Endothelial cell of umbilical vein (primary cell): ENCODE results near the gene TANGO2. TPM values are rescaled to one million over a fixed set of nuclear protein-coding genes. Genes with fewer than 3 reads are reported as not detected.

Source experiments
- BruUV-seq: library from RNA; stranded (reverse); fragments of 400-500 nt; replicated peaks from 2 replicates; lab custom pipeline; 2021; lab: Mats Ljungman, UMichigan
- CTCF ChIA-PET: fragments of 300-600, 350-600 bp; sonication (Branson Sonifier 250); formaldehyde crosslinking; loops from one replicate; lab custom pipeline; 2021; ENCODE audit warnings: antibody characterized with exemption, inconsistent platforms; lab: Charles Lee
- POLR2A ChIA-PET: fragments of 300-600, 350-600 bp; sonication (Branson Sonifier 250); formaldehyde crosslinking; loops from one replicate; lab custom pipeline; 2021; ENCODE audit warnings: antibody characterized with exemption, inconsistent platforms; lab: Charles Lee
- DNase-seq: peaks from one replicate; pipeline ENCODE4 v3.0.0-alpha.2; 2011; ENCODE audit warnings: low read depth, low spot score
- FAIRE-seq: peaks from 2 replicates; lab custom pipeline; 2011; peaks lifted over from hg19 to GRCh38; lab: Jason Lieb, UNC
- H2AFZ ChIP-seq: 2 replicates; pipeline ENCODE4 v1.6.0; 2012; ENCODE audit warnings: low read depth, low read length, control low read depth, inconsistent platforms
- H3K27ac ChIP-seq: 2 replicates; pipeline ENCODE4 v1.5.1; 2011; ENCODE audit warnings: low read depth, mild to moderate bottlenecking, control low read depth, low read length, moderate library complexity; ENCODE audit not compliant: insufficient read depth
- H3K27me3 ChIP-seq, 2 experiments: 2 replicates each; pipeline versions ENCODE4 v1.6.0 to v1.6.1; 2011; ENCODE audit warnings: low read length in 2 of 2, mixed read lengths in 1 of 2; ENCODE audit not compliant: control insufficient read depth in 2 of 2, insufficient read depth in 2 of 2
- H3K36me3 ChIP-seq, 2 experiments: 2 replicates in 1 of 2; 3 replicates in 1 of 2; pipeline ENCODE4 v1.5.1; 2011; ENCODE audit warnings: low read length in 2 of 2, mild to moderate bottlenecking in 1 of 2, moderate library complexity in 1 of 2; ENCODE audit not compliant: control insufficient read depth in 2 of 2, insufficient read depth in 2 of 2; ENCODE audit errors: extremely low read depth in 1 of 2
- H3K4me1 ChIP-seq: 3 replicates; pipeline ENCODE4 v1.5.1; 2011; ENCODE audit warnings: mild to moderate bottlenecking, low read length; ENCODE audit not compliant: control insufficient read depth, insufficient read depth; ENCODE audit errors: extremely low read depth
- H3K4me2 ChIP-seq: 2 replicates; pipeline ENCODE4 v1.6.1; 2011; ENCODE audit warnings: low read length, control low read depth, mixed read lengths; ENCODE audit not compliant: insufficient read depth
- H3K4me3 ChIP-seq, 3 experiments: fragments of 200-600 bp in 1 of 3; sonication (generic), shearing (Covaris generic) in 1 of 3; replicated peaks in 1 of 3; 2 replicates each; pipeline ENCODE4 v1.5.1; 2011 to 2016; ENCODE audit warnings: control low read depth in 3 of 3, low read length in 3 of 3, mild to moderate bottlenecking in 2 of 3, inconsistent platforms in 1 of 3, low read depth in 1 of 3, moderate library complexity in 1 of 3; ENCODE audit not compliant: insufficient read depth in 1 of 3
- H3K79me2 ChIP-seq: 2 replicates; pipeline ENCODE4 v1.6.0; 2012; ENCODE audit warnings: low read length, inconsistent platforms; ENCODE audit not compliant: control insufficient read depth, insufficient read depth
- H3K9ac ChIP-seq: replicated peaks from 2 replicates; pipeline ENCODE3; 2011; ENCODE audit warnings: low read length, control low read depth; ENCODE audit not compliant: insufficient read depth; ENCODE audit errors: extremely low read depth
- H3K9me1 ChIP-seq: replicated peaks from 3 replicates; pipeline ENCODE4 v1.6.0; 2011; ENCODE audit warnings: mild to moderate bottlenecking, low read length; ENCODE audit not compliant: control insufficient read depth, insufficient read depth; ENCODE audit errors: extremely low read depth
- H3K9me3 ChIP-seq: replicated peaks from 2 replicates; pipeline ENCODE4 v1.5.1; 2012; ENCODE audit warnings: low read length, inconsistent platforms; ENCODE audit not compliant: control insufficient read depth, insufficient read depth
- H4K20me1 ChIP-seq: replicated peaks from 2 replicates; pipeline ENCODE3; 2011; ENCODE audit warnings: mild to moderate bottlenecking, low read length; ENCODE audit not compliant: control insufficient read depth, insufficient read depth; ENCODE audit errors: extremely low read depth
- MYC ChIP-seq: IDR thresholded peaks from one replicate; pipeline ENCODE4 v1.6.1; 2011; ENCODE audit warnings: mild to moderate bottlenecking, low read depth, low read length
- dilution Hi-C: fragments of 300-500 bp; cut with MboI; formaldehyde crosslinking; loops from one replicate; pipeline ENCODE4 v1.15.0; 2019; ENCODE audit warnings: low sequenced_read_pairs; ENCODE audit not compliant: extremely low pct_ligation_motif_present
- intact Hi-C: fragments of 100-400 bp; cut with micrococcal nuclease; formaldehyde crosslinking; loops from one replicate; pipeline ENCODE4 v1.10.0; 2022
- polyA plus RNA-seq, 4 experiments: library from polyadenylated mRNA; depleted of rRNA in 3 of 4; stranded (reverse) in 3 of 4; unstranded in 1 of 4; fragments of >200 nt; gene quantifications; 2 replicates each; pipeline versions ENCODE4 v1.2.1 to v1.2.3, GENCODE V29; 2011 to 2012; ENCODE audit warnings: missing spikeins in 1 of 4
- total RNA-seq: library from RNA; stranded (reverse); gene quantifications from 2 replicates; pipeline ENCODE4 v1.2.3, GENCODE V29; 2021
- TF ChIP-seq, protein P1 (sequence below), 2 donors: IDR thresholded peaks; 1 replicate in 1 of 2; 2 replicates in 1 of 2; pipeline ENCODE4 v1.5.1; 2011; ENCODE audit warnings: low read length in 2 of 2, mild to moderate bottlenecking in 2 of 2, moderate library complexity in 2 of 2, control low read depth in 1 of 2, inconsistent platforms in 1 of 2, low read depth in 1 of 2; ENCODE audit not compliant: insufficient read depth in 1 of 2; ENCODE audit errors: extremely low read depth in 1 of 2

Gene TANGO2
- total and polyA plus RNA-seq, 2 donors (not counting 3 experiments of a cell fraction or from before 2014, with no cell fraction given) = 40.0 to 49.3 TPM

GRCh38 chr22:19981171-19981960 lies 39.5 kb upstream of the TANGO2 start:
- DNase-seq (no peak), FAIRE-seq (no peak)
- no peak overlapping the region for H2AFZ ChIP-seq
- no TSS peak for BruUV-seq
- H4K20me1 ChIP-seq = no peaks in the 10 kb centered on the region
- H3K4me3 ChIP-seq = no peak overlapping the region
- dilution Hi-C loops (no loop called here), intact Hi-C loops (no loop called here)
- POLR2A ChIA-PET = no interaction called here
- peaks cover 13% of the 10 kb centered on the region for H3K79me2 ChIP-seq
- H3K9ac ChIP-seq = no peak overlapping the region
- no peak overlapping the region for H3K27ac ChIP-seq
- H3K9me3 ChIP-seq = no peaks in the 10 kb centered on the region
- CTCF ChIA-PET = interaction anchor here (1.2 to 4.6 kb wide), 3 partner anchors 31 to 34 kb away, joined by 3 to 26 read pairs (median 7); no protein-coding TSS in a partner anchor
- no peak overlapping the region for H3K4me2 ChIP-seq
- peaks cover 26% of the 10 kb centered on the region for H3K4me1 ChIP-seq
- TF ChIP-seq, protein P1, sequence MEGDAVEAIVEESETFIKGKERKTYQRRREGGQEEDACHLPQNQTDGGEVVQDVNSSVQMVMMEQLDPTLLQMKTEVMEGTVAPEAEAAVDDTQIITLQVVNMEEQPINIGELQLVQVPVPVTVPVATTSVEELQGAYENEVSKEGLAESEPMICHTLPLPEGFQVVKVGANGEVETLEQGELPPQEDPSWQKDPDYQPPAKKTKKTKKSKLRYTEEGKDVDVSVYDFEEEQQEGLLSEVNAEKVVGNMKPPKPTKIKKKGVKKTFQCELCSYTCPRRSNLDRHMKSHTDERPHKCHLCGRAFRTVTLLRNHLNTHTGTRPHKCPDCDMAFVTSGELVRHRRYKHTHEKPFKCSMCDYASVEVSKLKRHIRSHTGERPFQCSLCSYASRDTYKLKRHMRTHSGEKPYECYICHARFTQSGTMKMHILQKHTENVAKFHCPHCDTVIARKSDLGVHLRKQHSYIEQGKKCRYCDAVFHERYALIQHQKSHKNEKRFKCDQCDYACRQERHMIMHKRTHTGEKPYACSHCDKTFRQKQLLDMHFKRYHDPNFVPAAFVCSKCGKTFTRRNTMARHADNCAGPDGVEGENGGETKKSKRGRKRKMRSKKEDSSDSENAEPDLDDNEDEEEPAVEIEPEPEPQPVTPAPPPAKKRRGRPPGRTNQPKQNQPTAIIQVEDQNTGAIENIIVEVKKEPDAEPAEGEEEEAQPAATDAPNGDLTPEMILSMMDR (IDR thresholded peaks at IDR 0.05; ENCODE audit: extremely low read depth in 1 of 2, insufficient read depth in 1 of 2, low read depth in 1 of 2, low read length in 2 of 2) = no peak
- TF ChIP-seq MYC = no peak
- H3K9me1 ChIP-seq = no peaks in the 10 kb centered on the region
- peaks cover 4 to 45% of the 10 kb centered on the region in 2 experiments for H3K36me3 ChIP-seq
- H3K27me3 ChIP-seq = no peaks in the 10 kb centered on the region
